GM18868 (cell line): ENCODE results near the gene KIRREL3.

ENCODE experiments used
- ATAC-seq: cut with Tn5 transposase; IDR thresholded peaks from one replicate; pipeline ENCODE4 v1.9.1; 2021; ENCODE audit warnings: mild to moderate bottlenecking, moderate library complexity; ENCODE audit not compliant: unreplicated experiment

Gene KIRREL3

GRCh38 chr11:126588630-126589491, 411.7 kb downstream of the KIRREL3 start:
- no peak for ATAC-seq

DNA sequence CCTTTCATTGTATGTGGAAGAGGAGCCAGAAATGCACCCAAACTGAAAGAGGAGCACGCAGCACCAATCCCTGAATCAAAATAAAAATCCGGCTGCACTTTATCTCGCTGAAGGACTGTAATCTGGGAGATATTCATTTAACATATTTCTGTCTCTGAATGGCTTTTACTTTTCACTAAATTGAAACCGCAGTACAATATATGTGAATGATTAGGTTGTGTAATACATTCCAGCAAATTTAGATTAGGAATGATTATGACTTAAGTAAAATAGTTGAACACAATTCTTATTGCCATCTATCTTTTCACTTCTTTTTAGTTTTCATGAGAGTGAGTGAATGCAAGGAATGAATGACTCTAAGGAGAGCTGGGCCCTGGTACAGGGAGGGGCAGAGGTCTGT, 413.0 kb downstream of the KIRREL3 start:
- no peak for ATAC-seq

GRCh38 chr11:126585774-126586491, 414.6 kb downstream of the KIRREL3 start:
- no peak for ATAC-seq

- ATAC-seq = no peak
These were observed 415.2 kb downstream of the KIRREL3 start for GRCh38 chr11:126585388-126585773.

DNA sequence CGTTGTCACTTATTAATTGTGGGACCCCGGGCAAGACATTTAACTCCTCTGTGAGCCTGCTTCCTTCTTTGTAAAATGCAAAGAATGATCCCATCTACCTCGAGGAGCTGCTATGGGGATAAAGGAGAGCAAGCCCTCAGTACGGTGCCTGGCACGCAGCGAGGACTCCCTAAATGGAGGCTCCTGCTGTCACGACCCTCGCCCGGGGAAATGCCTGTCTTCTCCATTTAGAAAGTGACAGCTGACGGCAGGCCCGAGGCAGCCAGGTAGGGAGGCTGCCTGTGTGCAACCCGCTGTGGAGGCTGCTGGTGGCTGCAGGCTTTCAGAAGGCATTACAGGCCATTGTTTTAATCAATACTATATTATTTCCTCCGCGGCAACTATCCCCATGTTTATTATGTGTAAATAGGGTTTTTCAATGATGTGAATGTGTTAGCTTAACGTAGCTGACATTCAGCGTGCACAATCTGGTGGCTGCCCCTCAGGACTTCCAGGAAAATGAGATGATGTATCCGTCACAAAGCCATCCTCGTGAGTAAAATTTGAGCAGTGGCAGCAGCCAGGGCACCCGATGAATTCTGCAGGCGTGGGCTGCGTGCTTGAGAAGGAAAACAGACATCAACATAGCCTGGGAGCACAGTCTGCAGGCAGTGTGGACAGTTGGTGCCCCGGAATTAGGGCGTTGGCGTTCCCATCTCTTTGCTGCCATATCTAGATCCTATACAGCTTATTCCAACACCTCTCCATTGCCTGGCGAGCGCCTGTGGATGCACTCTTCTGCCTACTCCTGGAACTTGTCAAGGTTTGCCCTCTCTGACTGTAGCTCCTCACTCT, 416.8 kb downstream of the KIRREL3 start:
- no peak for ATAC-seq

DNA sequence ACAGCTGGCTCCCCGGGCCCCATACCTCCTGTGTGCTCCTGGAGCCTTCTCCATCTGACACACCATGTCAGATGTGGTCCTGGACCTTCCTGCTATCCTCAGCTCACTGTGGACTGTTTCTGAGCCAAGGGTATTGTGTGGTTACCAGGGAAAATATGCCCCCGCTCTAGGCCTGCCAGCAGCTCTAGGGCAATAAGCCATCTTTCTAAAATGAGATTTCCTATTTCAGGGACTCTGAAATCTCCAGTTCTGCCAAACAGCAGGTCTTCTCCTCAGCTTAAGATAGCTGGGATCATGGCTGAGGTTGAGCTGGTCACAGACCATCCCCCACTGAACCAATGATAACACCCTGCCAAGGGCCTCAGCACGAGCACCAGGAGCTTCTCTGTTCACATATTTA, 417.5 kb downstream of the KIRREL3 start:
- no peak for ATAC-seq

DNA sequence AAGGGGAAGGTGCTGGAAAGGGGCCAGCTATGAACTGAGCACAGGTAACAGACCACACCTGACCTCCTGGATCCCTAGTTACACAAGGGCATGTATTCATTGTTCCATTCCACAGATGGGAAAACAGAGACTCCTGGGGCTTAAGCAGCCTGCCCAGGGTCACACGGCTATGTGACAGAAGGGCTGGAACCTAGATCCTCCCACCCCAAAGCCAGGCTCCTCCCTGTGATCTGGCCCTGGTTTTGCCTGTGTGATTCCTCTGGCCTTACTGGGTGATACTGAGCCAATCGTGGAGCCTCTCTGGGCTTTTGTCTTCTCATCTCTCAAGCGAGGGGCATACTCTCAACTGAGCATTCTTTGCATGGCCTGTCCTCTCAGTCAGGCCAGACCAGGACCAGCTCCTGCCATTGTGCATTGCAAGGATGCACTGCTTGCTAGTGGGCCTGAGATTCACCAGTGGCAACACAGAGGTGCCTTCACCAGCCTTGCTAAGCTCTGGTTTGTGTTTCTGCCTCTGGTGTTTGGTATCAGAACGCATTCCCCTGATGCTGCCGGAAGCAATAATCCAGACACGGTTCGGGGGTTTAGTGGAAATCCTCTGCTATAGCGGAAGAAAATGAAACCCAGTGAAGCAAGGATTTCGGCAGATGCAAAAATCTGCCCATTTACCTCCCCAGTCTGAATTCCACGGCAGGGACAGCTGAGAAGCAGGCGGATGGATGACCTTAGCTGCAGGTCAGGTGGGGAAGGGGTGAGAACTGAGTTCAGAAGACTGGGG, 418.5 kb downstream of the KIRREL3 start:
- ATAC-seq = no peak

- ATAC-seq = no peak
These were observed 422.1 kb downstream of the KIRREL3 start for GRCh38 chr11:126578426-126578825.

- no peak for ATAC-seq
These were observed 422.5 kb downstream of the KIRREL3 start for GRCh38 chr11:126578021-126578420.

- no peak for ATAC-seq
These were observed 424.7 kb downstream of the KIRREL3 start for GRCh38 chr11:126575849-126576248.

DNA sequence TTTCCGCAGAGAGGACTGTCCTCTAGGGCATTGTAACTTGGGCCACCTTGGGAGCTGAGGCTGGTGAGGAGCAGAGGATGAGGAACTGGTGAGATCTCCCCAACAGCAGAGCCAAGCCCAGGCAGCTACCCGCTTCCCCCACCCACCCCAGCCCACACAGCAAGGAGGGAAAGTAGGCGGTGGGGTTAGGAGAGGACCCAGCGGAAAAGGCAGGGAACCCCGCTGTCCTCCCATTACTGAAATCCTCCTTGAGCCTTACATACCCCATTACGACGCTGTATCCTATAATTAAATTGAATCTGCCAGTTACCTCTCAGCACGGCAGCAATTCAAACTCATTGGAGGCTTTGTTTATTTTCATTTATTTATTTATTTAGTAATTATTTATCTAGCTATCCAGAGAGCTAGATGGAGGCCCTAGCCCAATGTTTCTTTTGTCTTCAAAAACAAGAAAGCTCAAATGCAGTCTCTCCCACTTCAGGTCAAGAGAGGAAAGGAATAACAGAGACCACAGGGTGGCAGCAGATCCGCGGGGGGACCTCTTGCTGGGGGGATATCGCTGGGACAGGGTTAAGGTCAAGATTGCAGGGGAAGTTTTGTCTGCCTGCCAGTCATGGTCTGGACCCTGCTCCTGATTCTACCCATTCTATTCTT, 427.1 kb downstream of the KIRREL3 start:
- ATAC-seq = no peak

- ATAC-seq = no peak
These were observed 430.1 kb downstream of the KIRREL3 start for GRCh38 chr11:126570489-126570888.

GRCh38 chr11:126567419-126567818, 433.2 kb downstream of the KIRREL3 start:
- ATAC-seq = no peak

DNA sequence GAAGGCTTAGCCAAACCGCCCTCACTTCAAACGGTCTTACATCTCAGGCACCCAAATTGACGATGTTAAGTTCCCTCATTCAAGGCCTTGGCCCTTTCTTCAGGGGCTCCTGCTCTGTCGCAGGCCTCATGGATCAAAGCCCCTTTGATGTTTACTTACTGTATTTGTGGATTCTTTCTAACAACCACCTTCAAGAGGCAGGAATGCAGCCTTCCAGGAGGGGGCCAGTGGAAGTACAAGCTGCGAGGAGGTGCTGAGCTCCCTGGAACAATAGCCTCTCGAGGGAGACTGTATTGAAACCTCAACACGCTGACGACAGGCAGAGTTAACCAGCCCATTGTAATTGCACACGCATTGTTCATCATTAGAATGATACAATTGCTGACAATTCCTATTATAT, 436.0 kb downstream of the KIRREL3 start:
- ATAC-seq = no peak

GRCh38 chr11:126561327-126561893, 439.2 kb downstream of the KIRREL3 start:
- no peak for ATAC-seq

DNA sequence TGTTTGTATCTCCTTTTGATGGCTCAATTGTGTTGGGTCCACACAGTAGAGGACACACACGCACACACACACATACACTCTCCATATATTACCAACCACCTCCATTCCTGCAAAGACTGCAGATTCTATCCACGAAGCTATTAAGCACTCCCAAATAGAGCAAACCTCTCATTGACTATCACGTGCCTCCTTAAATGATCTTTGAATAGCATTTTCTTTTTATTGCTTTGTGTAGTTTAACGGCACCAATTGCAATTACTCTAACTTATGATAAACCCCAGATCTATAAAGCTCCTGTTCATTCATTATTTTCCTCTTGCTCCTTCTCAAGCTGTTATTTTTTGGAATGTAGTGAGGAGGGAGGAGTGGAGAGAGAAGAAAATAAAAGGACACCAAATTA, 440.3 kb downstream of the KIRREL3 start:
- ATAC-seq = no peak

GRCh38 chr11:126548581-126549550, 451.7 kb downstream of the KIRREL3 start:
- ATAC-seq = no peak

- no peak for ATAC-seq
These were observed 452.9 kb downstream of the KIRREL3 start for GRCh38 chr11:126547691-126548090.

GRCh38 chr11:126547161-126547560, 453.4 kb downstream of the KIRREL3 start:
- ATAC-seq = no peak
